Mononuclear cell (primary cell): Measurements from ENCODE around the gene AK1. TPM values are rescaled to one million over a fixed set of nuclear protein-coding genes. Genes with fewer than 3 reads are reported as not detected.
"Not testable (repeated sequence)": the region's sequence is repeated elsewhere in the genome, so short reads cannot be mapped to it uniquely, and the experiment has no call there.

ENCODE experiments used
- H3K27me3 ChIP-seq: 2 replicates; pipeline ENCODE4 v1.6.0; 2011; ENCODE audit warnings: low read length, control low read depth; ENCODE audit not compliant: insufficient read depth
- H3K4me1 ChIP-seq: 2 replicates; pipeline ENCODE4 v1.5.1; 2011; ENCODE audit warnings: mild to moderate bottlenecking, low read length, control low read depth; ENCODE audit not compliant: insufficient read depth
- H3K4me3 ChIP-seq: 2 replicates; pipeline ENCODE4 v1.5.1; 2011; ENCODE audit warnings: mild to moderate bottlenecking, low read length, moderate library complexity
- H3K9me3 ChIP-seq: 2 replicates; pipeline ENCODE4 v1.5.1; 2011; ENCODE audit warnings: low read depth, mild to moderate bottlenecking, control low read depth, low read length
- total RNA-seq: library from RNA; depleted of rRNA; stranded (reverse); fragments of >200 nt; gene quantifications from one replicate; pipeline ENCODE4 v1.2.3, GENCODE V29; 2012

AK1 gene
- total RNA-seq, 1 donor: 3.7 TPM

DNA sequence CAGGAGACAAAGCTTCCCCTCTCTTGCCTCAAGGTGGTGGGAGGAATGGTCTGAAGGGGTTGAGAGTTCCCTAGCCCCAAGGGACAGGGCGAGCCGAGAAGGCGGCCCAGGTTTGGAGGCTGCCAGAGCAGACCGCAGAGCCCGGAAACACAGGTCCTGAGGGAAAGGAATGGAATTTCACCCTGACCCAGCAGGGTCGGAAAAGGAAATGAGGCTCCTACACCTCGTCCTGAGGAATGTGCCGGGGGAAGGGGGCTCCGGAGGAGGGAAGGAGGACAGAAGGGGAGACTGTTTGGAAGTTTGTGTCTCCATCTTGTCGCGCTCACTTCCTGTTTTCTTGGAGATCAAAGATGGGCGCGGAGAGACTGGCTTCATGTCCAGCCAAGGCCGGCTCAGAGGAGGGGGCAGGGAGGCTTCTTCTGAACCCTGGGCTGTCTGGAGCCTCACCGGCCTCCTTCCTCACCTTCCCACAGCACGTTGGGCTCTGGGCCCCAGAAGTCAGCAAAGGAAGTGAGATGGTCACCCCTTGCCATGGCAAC lies 32.6 kb downstream of the AK1 start:
- Histone ChIP-seq H3K4me1 (no peaks in the 10 kb centered on the region), H3K4me3 (no peak overlapping the region), H3K9me3 (no peaks in the 10 kb centered on the region), H3K27me3 (no peaks in the 10 kb centered on the region)

DNA sequence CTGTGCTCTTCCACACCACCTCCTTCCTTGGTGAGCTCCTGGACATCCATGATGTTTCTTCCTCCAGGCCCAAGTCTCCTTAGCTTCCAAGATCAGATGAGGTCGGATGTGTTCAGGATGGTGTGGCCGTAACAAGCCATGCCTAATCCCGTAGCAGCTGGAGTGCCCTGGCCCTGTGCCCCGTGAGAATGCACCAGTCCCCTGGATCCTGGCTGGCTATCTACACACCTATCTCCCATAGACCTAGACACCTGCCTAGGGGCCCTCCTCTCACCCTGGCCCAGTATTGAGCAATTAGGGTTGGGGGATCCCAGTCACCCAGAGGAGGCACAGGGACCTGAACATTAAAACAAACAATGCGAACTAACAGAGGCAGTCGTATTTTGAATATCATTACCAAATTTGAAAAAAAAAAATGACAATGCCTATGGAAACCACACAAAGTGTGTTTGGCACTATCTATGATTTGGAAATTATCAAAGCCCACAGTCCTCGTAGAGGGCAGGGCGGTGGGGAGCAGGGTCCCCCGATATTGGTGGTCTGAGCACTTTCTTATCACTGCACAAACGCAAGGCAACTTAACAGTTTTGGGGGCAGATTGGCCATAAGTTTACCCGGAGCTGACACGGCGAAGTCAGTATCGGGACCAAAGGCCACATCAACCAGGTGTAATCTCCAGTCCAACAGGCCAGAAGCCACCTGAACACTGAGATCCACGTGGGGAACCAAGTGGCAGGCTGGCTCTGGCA lies 36.2 kb downstream of the AK1 start:
- Histone ChIP-seq H3K4me1 (peaks cover 3% of the 10 kb centered on the region), H3K9me3 (no peaks in the 10 kb centered on the region), H3K27me3 (no peaks in the 10 kb centered on the region), H3K4me3 (no peak overlapping the region)

DNA sequence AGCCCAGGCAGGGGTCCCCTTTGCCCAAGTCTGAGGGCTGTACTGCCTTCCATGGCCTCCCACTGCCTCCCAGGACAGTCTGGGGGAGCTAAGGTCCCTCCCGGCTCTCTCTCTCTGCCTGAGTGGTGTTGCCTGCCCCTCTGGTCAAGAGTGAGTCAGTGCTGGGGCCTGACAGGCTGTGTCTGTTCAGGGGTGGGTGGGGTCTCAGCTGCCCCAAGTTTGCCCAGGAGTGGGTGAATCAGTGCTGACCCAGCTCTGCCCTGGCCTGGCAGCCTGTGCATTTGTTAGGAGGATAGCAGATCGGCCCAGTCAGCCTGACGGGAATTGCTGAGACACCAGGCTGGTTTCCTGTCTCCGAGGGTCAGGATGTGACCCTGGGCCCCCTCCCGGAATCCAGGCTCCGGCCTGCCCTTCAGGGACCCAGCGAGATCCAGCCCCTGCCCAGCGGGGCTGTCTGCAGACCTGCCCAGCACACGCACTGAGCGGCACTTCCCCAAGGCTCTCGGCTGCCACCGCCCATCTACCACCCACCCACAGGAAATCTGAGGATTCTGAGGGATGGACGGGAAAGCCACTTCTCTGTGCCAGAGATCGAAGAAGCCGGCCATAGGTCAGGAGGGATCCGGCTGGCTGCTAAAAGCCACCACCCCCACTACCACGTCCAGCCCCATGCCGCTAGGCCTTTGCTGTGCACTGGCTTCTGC lies 38.9 kb downstream of the AK1 start:
- H3K27me3 ChIP-seq: no peaks in the 10 kb centered on the region
- no peaks in the 10 kb centered on the region for H3K9me3 ChIP-seq
- peaks cover 16% of the 10 kb centered on the region for H3K4me1 ChIP-seq
- no peak overlapping the region for H3K4me3 ChIP-seq

DNA sequence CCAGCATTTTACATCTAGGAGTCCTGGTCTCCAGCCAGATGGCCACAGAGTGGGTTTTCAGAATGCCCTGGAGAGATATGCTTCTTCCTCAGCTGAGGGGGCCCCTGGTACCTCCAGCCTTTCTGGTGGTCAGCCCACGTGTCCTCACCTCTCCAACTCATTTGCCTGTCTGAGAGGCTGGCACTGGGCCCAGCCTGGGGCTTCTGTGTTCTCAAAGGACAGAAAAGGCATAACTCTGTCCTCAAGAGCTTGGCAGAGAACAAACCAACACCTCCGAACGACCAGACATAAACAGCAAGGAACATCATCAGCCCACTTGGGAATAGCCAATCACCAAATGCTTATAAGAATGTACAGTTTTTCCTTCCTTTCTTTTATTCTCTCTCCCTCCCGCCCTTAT lies 40.1 kb downstream of the AK1 start:
- no peaks in the 10 kb centered on the region for H3K27me3 ChIP-seq
- H3K9me3 ChIP-seq: no peaks in the 10 kb centered on the region
- H3K4me1 ChIP-seq: peaks cover 23% of the 10 kb centered on the region
- no peak overlapping the region for H3K4me3 ChIP-seq

DNA sequence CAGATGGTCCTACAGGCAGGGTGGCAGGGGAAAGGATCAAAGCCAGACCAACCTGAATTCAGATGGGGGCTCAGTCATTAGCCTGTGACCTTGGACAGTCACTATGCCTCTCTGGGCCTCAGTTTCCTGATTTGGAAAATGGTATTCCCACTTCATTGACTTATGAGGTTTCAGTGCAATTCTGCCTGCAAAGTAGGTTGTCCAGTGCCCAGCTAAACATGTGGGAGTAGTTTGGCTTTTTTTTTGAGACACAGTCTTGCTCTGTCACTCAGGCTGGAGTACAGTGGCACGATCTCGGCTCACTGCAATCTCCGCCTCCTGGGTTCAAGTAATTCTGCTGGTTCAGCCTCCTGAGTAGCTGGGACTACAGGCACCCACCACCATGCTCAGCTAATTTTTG lies 40.9 kb downstream of the AK1 start:
- not testable (repeated sequence) for H3K9me3 ChIP-seq, H3K4me3 ChIP-seq, H3K27me3 ChIP-seq
- H3K4me1 ChIP-seq: peaks cover 23% of the 10 kb centered on the region

DNA sequence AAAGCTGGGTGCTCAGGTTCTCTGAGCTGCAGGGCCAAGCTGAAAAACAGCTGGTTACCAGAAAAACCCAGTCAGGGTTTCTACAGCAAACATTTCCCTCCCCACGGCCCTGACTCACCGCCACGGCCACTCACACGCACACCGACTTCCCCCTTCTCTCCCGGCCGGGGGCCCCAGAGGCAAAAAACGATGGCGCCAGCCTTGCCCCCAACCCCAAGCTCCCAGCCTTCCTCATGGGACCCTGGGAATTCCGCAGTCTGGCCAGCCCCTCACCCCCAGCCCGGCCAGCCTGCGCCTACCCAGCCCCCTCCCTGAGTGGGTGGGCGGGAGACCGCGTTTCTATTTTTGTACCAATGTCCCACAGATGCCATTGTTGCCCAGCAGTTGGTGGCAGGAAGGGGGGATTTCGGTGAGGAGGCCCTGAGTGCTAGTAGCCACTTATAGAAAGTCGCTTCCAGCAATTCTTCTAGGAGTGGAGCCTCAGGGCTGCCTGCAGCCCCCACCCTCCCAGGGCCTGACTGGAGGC lies 41.4 kb downstream of the AK1 start:
- Histone ChIP-seq H3K27me3 (no peaks in the 10 kb centered on the region), H3K4me1 (peaks cover 23% of the 10 kb centered on the region), H3K9me3 (no peaks in the 10 kb centered on the region), H3K4me3 (no peak overlapping the region)

DNA sequence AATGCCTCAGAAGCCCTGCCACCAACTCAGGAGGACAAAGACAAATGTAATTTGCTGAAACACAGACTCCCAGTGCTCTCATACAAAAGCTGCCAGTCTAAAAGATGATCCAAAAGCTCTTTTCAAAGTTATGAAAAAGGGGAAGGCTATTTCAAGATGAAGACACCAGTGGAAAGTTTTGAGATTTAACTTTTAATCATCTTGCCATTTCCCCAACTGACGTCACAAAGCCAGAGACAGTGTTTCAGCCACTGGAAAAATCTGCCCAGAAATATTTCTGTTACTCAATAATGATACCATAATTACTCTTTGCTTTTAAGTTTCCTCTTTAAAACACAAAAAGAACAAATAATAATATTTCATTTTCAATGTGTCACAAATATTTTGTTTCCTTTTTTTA lies 43.9 kb downstream of the AK1 start:
- Histone ChIP-seq H3K27me3 (no peaks in the 10 kb centered on the region), H3K4me3 (no peak overlapping the region), H3K9me3 (no peaks in the 10 kb centered on the region), H3K4me1 (peaks cover 27% of the 10 kb centered on the region)

DNA sequence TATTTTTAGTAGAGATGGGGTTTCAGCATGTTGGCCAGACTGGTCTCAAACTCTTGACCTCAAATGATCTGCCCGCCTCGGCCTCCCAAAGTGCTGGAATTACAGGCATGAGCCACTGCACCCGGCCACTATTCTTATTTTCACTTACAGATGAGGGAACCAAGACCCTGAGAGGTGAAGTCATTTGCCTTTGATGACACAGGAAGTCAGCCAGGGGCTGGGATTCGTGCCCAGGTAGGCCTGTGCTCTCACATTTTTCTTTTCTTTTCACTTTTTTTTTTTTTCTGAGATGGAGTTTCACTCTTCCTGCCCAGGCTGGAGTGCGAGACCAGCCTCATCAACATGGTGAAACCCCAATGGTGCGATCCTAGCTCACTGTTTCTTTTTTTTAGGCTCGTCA lies 45.2 kb downstream of the AK1 start:
- Histone ChIP-seq H3K27me3 (no peaks in the 10 kb centered on the region), H3K9me3 (no peaks in the 10 kb centered on the region), H3K4me1 (peaks cover 32% of the 10 kb centered on the region), H3K4me3 (no peak overlapping the region)

DNA sequence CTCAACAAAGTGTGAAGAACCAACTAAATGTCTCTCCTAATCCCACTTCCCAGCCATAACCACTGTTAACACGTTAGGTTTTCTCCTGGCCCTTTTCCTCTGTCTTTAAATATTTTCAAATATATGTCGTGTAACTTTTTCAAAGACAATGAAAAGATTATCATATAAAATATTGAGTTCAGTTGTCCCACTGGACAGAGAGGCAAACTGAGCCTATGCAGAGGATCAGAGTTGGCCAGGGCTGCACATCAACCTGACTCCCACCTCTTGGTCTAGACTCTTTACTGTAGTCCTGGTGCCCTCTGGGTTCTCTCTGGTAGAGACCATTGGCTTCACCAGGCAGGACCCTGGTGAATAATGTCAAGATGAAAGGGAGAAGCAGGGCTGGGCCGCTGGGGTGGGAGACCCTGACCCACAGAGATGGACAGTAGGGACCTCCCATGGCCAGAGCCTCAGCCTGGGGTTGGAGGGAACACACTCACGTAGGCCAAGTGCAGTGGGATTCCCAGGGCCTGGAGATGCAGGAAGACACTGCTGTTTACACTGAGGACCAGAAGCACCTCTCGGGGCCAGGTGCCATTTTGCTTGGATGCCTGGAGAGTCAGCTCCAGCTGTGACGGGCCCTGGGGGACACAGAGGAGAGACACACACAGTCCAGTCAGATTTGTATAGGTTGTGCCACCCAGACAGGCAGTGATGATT lies 48.1 kb downstream of the AK1 start:
- no peaks in the 10 kb centered on the region for H3K9me3 ChIP-seq
- H3K4me3 ChIP-seq: no peak overlapping the region
- no peaks in the 10 kb centered on the region for H3K27me3 ChIP-seq
- peaks cover 16% of the 10 kb centered on the region for H3K4me1 ChIP-seq

DNA sequence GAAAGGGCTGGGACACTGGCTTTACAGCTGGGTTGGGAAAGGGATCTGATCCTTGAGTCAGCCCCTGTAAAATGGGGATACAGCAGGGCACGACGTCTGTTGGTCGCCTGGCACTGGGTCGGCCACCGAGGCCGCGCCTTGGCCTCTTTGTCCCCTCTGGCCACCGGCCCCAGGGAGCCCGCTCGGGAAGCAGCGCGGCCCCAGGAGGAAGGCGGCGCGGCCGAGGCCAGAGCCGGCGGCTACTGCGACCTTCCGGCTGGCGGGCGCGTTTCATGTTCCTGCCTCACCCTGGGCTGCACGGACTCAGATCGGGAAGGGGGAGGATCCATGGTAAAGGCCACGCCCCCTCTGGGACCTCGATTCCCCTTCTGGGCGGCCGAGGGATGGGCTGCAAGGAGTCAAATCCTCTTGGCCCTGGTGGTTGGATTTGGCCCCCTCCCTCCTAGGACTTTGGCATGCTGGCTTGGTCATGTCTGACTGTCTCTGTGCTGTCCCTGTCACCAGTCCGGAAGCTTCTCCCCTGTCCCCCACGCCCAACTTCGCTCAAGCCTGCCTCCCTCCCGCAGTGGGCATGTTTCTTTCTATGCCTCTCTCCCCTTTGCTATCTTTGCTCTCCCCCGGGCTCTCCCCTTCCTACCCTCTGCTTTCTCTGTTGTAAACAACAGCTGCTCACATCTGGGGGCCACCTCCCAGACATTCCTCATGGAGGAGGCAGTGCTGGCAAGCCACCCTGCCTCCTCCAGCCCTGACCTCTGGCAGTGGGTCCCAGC lies 49.0 kb downstream of the AK1 start:
- no peaks in the 10 kb centered on the region for H3K27me3 ChIP-seq
- peaks cover 15% of the 10 kb centered on the region for H3K4me1 ChIP-seq
- H3K9me3 ChIP-seq: no peaks in the 10 kb centered on the region
- no peak overlapping the region for H3K4me3 ChIP-seq

DNA sequence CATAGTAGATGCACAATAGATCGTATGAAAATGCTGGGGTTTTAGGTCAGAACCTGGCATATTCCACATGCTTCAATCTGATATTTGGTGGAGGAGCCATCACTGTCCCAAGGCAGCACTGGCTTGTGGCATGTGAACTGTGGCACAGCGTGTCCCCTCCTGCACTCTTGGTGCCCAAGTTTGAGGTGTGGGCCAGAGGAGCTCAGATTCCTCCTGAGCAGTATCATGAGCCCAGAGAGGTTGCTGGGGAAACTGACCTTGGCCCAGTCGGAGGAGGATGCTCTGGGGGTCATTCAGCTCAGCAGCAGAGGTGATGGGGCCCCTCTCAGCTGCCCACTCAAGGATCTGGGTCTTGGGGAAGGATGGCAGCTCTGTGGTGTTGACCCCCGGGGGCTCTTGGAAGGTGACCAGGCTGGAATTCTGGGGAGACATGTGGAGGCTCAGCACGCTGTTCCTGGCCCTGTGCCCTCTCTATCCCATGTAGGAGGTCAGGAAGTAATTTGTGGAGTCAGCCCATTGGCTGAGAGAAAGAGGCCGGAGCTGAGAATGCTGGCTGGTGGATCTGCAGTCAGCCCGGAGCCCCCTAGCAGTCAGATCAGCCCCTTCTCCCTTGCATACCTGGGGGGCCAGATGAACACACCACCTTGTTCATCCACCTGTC lies 51.1 kb downstream of the AK1 start:
- Histone ChIP-seq H3K4me1 (peaks cover 9% of the 10 kb centered on the region), H3K4me3 (no peak overlapping the region), H3K9me3 (no peaks in the 10 kb centered on the region), H3K27me3 (no peaks in the 10 kb centered on the region)

DNA sequence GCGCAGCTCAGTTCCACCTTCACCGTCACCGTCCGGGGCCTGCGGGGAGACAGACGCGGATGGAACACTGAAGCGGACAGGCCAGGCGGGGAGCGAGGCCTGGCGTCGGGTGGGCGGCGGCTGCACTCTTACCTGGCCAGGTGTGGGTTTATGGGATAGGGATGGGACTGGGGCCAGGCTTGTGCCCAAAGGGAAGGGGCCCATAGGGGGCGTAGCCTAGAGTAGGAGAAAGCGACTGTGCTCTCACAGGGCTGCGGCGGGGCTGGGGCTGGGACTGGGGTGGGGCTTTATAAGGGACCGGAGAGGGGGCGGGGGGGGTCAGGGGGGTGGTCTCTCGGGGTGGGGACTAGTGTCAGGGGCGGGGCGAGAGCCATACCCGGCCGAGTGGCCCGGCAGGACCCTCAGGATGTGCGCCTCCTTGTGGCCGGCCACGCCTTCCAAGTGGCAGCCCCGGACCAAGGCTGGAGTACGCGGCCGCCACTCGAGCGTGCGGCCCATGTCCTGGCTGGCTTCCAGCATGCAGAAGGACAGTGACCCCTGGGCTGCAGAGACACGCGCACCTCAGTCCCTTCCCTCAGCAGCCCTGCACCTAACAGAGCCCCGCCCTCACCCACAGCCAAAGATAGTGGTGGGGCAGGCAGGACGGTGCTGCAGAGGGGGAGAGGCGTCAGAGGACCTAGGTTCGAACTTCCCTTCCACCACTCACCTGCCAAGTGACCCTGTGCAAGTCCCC lies 52.0 kb downstream of the AK1 start:
- Histone ChIP-seq H3K27me3 (no peaks in the 10 kb centered on the region), H3K9me3 (no peaks in the 10 kb centered on the region), H3K4me3 (no peak overlapping the region), H3K4me1 (peaks cover 9% of the 10 kb centered on the region)

DNA sequence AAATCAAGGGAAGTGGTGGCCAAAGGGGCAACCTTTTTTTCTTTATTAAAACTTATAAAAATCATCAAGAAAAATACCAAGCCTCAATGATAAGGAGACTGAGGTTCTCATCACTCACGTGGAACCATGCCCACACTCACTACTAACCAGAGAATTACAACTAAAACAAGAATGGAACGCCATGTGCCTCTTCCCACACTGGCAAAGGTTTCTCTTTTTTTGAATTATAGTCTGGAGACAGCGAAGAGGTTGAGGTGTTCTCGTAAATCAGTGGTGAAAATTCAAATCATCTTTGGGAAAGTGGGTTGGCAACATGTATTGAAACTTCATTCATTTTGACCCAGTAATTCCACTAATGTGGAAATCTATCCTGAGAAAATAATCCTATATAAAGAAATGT lies 55.4 kb downstream of the AK1 start:
- Histone ChIP-seq H3K9me3 (no peaks in the 10 kb centered on the region), H3K4me3 (no peak overlapping the region), H3K27me3 (no peaks in the 10 kb centered on the region), H3K4me1 (no peaks in the 10 kb centered on the region)

DNA sequence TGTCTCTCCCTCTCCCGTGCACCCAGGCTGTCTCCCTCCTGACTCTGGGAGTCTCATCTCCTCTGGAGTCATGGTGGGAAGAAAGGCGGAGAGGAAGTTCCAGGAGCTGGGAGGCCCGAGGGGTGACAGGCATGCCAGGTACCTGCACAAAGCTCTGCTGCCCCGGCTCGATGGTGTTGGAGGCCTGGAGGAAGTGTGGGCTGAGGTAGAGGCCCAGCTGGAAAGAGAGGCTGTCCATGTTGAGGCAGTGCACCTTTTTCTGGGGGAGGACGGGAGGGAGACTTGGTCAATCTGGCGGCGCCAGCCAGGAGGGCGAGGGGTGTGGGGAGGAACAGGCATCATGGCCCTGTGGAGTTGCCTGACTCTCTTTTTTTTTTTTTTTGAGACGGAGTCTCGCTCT lies 58.9 kb downstream of the AK1 start:
- no peaks in the 10 kb centered on the region for H3K27me3 ChIP-seq
- H3K9me3 ChIP-seq: no peaks in the 10 kb centered on the region
- H3K4me3 ChIP-seq: no peak overlapping the region
- no peaks in the 10 kb centered on the region for H3K4me1 ChIP-seq
